Stimulated activated CD4-positive, alpha-beta T cell treated with anti-CD3 and anti-CD28 coated beads, Interleukin-4, amount 100 ng/mL, for 48 hours (primary cell): ENCODE data around the gene SIK3.
"Not testable (repeated sequence)": the region's sequence is repeated elsewhere in the genome, so short reads cannot be mapped to it uniquely, and the experiment has no call there.

Experiments used
- DNase-seq, 2 donors: peaks; one replicate each; pipeline ENCODE4 v3.0.0-alpha.2; 2020; ENCODE audit warnings: low read depth in 2 of 2

The SIK3 gene

GRCh38 chr11:117098269-117099232, at the start of gene SIK3:
Gene SIK3, minus strand, starts transcription at chr11:117098428. Its CDS starts 13 bp downstream, at chr11:117098415.
- peak; percentile 87 to 90 for DNase-seq

- no peak for DNase-seq
Observed at GRCh38 chr11:117146521-117146920, 48.3 kb upstream of the SIK3 start.

DNA sequence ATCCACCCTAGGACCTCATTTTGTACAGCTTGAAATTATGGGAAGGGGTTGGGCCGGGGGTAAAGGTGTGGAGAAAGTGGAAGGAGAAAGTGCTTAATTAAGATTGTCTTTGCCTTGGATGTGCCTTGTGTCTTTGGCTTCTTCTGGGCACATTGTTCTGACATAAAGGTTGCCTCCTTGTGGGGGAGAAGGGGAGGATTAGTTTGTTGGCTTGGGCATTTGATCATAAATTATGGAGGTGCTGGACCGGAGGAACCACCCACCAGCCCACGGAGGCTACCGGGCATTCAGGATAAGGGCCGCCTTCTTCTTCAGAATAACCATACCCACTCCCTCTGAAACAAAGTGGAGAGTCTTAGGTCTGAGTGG, 47.1 kb upstream of the SIK3 start:
- no peak for DNase-seq

DNA sequence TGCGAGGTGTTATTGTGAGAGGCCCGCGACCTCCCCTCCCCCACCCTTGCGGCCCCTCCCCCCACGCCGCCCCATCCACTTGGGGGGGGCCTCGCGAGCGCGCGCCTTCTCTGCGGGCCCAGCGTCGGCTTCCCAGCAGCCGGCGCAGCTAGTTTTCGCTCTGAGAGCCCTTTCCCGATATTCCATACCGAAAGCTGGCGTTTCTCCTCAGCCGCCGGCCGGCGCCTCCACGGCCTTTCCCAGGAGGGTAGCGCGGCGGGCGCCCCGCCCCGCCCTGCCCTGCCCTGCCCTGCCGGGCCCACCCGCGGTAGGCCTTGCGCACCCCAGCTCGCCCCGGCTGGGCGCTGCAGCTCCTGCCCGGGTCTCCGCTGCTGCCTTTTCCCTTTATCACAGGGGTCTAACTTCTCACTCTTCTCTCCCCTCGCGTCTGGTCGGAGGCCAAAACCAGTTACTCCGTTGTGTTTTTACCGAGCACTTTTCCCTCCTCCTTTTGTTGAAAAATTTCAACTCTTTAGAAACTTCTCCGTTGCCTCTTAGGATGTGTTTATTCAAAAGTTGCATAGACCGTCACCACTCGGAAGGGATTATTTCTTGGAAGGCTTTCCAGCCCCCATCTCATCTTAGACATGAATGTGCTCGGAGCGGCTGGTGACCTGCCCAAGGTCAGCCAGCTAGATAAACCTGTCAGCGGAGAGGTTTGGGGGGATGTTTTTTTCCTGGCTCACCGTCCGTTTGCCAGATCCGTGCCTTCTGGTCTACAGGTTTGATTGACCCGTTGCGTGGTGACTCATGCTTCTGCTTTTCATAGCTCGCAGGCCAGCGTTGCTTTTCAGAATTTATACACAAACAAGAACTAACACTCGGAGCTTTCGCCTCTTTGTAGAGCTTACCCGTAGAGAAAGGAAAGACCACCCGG, 46.5 kb upstream of the SIK3 start:
- DNase-seq = no peak

DNA sequence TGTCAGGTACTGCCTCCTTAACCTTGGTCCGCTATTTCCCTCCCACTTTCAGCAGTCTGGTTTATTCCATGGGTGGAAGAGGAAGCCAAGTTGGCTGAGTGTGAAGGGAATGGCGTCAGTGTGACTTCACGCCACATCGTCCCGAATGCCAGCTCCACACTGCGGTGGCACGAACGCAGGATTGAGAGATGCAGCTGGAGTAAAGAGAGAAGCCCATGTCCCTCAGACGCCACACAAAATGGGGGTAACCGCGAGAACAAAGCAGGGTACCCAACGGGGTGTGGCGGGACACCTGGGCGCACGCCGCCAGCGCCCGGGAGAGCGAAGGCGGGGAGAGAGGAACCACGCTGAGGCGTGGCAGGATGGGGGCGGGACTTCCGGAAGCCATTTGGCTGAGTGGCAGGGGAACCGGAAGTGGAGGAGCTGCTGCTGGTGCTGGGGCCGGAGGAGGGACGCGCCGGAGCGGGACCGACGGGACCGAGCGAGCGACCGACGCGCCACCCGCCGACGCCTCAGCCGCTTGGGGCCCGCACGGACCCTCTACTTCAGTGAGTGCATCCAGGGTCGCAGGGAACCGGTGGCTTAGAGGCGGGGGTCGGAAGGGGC, 45.7 kb upstream of the SIK3 start, which contains the start of gene PAFAH1B2:
Gene PAFAH1B2 (plus strand): TSS at position 417 of the 606 bp plus-strand sequence. CDS start 8,161 bp downstream, outside the sequence.
- peak; percentile 95 to 96 for DNase-seq

- peak in 1 of 2 donors; percentile 16 for DNase-seq
Observed at GRCh38 chr11:117143390-117143789, 45.2 kb upstream of the SIK3 start.

DNA sequence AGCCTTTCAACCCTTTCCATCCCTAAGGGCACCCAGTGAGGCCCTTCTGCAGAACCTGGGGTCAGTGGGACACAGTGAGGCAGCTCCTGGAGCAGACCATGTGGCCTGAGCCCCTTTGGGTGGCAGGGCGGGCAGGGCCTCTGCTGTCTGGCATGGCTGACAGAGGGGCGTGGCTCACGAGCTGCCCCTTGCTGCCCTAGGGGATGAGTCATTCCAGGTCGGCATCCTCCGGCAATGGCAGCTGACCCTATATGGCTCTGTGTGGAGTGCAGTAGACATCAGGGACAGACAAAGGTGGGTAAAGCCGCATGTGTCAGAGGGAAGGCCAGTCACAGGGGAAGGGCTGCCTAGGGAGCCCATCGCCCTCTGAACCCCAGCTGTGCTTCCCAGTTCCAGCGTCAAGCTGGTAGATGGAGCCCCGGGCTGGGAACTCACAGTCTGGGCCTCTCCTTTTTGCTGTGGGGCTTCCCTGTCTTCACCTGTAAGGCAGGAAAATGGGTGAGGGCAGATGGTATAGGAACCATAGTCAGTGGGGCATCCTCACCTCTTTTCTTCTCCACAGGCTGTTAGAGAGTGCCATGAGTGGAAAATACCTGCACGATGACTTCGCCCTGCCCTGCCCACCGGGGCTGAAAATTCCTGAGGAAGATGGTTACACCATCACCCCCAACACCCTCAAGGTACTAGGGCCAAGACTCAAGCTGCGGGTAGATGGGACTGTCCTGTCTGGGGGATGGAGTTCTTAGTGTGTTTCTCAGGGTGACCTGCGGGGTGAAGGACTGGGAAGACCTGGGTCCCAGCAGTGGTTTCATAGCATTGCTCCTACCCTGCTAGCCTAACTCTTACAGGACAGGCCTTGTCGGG, 39.2 kb upstream of the SIK3 start:
- DNase-seq = not testable (repeated sequence)

GRCh38 chr11:117134979-117135378, 36.8 kb upstream of the SIK3 start:
- not testable (repeated sequence) for DNase-seq

DNA sequence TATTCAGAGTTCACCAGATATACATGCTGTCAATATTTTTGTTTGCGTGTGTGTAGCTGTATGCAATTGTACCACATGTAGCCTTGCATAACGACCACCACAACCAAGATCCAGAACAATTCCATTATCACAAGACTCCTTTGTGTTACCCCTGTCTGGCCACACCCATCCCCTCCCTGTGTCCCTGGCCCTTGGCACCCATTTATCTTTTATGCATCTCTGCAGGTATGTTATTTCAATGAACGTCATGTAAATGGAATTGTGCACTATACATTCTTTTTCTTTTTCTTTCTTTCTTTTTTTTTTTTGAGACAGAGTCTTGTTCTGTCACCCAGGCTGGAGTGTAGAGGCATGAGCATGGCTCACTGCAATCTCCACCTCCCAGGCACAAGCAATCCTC, 36.2 kb upstream of the SIK3 start:
- DNase-seq = no peak

DNA sequence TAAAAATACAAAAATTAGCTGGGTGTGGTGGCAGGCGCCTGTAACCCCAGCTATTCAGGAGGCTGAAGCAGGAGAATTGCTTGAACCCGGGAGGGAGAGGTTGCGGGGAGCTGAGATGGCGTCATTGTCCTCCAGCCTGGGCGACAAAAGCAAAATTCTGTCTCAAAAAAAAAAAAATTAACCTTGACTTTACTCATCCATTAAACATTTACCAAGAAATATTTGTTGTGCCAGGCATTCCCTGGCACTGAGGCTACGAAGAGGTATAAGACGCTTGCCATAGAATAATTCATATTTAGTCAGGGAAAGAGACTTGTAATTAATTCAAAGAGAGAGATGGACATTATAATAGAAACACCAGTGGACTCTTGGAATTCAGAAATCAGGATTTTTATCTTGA, 32.7 kb upstream of the SIK3 start:
- DNase-seq = no peak

- DNase-seq = not testable (repeated sequence)
Observed at GRCh38 chr11:117130396-117130795, 32.2 kb upstream of the SIK3 start.

DNA sequence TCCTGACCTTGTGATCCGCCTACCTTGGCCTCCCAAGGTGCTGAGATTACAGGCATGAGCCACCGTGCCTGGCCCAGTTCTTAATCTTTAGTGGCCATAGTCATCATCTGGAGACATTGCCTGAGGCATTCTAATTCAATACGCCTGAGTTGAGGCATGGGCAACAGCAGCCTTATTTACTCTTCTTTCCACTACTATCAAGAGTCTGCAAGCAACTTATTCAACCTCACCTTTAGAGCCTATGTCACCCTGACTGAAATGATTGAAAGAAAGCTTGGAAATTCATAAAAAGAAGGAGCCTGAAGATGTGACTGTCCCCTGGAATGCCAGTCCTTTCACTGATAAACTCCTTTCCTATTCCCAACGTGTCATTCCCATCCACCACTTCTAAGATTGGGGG, 30.1 kb upstream of the SIK3 start:
- DNase-seq = no peak

GRCh38 chr11:117127171-117127901, 29.1 kb upstream of the SIK3 start:
- DNase-seq = no peak

DNA sequence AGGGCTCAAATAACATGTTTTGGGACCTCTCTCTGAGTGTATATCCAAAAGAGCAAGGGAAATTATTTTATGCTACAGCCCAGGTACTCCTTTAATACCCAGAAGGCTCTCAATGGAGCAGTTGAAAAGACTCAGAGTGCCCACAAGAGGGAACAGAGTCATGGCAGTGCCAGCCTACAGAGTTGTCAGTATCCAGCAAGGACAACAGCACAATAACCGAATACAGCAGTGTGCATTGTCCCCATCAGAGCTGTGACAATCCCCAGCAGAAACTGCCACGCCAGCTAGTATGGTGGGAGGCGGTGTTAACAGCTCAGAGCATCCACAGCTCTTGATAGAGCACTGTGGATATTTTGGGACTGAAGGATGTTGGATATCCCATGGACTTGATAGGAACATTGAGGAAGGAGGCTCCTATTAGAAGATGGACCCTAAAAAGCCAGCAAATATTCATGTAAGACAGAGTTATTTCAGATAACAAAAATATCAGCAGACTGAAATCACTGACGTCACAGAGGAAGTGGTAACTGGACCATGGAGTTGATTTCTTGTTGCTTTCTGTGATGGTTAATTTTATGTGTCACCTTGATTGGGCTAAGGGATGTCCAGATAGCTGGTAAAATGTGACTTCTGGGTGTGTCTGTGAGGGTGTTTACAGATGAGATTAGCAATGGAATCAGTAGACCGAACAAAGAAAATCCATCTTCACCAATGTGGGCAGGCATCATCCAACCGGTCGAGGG, 28.2 kb upstream of the SIK3 start:
- DNase-seq = no peak

DNA sequence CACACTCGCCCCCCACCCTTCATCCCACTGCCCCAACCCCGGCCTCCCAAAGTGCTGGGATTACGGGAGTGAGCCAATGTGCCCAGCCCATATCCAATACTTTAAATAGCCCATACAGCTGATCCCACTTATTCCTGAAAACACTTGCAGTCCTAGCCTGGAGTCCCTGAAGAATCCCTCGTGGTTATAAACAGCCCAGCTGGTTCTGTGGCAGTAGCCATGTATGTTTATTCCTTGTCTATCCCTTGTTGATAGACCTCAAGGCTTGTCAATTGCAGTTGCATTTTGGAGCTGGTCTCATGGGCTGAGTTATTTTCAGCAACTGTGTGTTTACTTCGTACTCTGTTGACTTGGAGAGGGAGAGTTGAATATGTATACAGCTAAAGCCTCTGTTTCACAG, 24.3 kb upstream of the SIK3 start:
- DNase-seq = no peak

DNA sequence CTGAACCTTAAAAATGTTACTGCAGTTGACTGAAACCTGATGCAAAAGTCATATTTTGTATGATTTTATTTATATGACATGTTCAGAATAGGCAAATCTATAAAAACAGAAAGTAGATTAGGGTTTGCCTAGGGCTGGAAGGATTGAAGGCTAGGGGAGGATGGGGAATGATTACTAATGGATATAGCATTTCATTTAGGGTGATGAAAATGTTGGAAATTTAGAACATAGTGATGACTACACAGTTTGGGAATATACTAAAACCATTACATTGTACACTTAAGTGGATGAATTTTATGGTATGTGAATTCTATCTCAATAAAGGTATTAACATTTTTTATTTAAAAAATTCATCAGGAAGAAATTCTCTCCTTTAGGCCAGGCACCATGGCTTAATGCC, 22.9 kb upstream of the SIK3 start:
- DNase-seq = no peak

- DNase-seq = no peak
Observed at GRCh38 chr11:117117681-117118080, 19.5 kb upstream of the SIK3 start.

- DNase-seq = not testable (repeated sequence)
Observed at GRCh38 chr11:117112939-117113338, 14.7 kb upstream of the SIK3 start.

DNA sequence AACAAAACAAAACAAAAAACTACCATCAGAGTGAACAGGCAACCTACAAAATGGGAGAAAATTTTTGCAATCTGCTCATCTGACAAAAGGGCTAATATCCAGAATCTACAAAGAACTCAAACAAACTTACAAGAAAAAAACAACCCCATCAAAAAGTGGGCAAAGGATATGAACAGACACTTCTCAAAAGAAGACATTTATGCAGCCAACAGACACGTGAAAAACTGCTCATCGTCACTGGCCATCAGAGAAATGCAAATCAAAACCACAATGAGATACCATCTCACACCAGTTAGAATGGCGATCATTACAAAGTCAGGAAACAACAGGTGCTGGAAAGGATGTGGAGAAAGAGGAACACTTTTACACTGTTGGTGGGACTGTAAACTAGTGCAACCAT, 14.3 kb upstream of the SIK3 start:
- not testable (repeated sequence) for DNase-seq
